ENCODE results near the gene ENTHD1.

The ENTHD1 gene

GRCh38 chr22:39814899-39815298 lies 78.7 kb downstream of the ENTHD1 start:
- TF ChIP-seq CTCF (IDR thresholded peaks at IDR 0.05; ENCODE audit: borderline replicate concordance, insufficient read depth, low read depth, low read length): no peak
- no peak overlapping the region for H3K4me3 ChIP-seq (ENCODE audit: low read depth, low read length)

- TF ChIP-seq CTCF (IDR thresholded peaks at IDR 0.05; ENCODE audit: borderline replicate concordance, insufficient read depth, low read depth, low read length): no peak
- no peak overlapping the region for H3K4me3 ChIP-seq (ENCODE audit: low read depth, low read length)
Measured at GRCh38 chr22:39809772-39810557, 83.6 kb downstream of the ENTHD1 start.

- peak; percentile 47; the same call in 1 of the 2 replicates for TF ChIP-seq CTCF (IDR thresholded peaks at IDR 0.05; ENCODE audit: borderline replicate concordance, insufficient read depth, low read depth, low read length)
- no peak overlapping the region for H3K4me3 ChIP-seq (ENCODE audit: low read depth, low read length)
Measured at GRCh38 chr22:39808081-39808480, 85.5 kb downstream of the ENTHD1 start.

- no peak overlapping the region for H3K4me3 ChIP-seq (ENCODE audit: low read depth, low read length)
- no peak for TF ChIP-seq CTCF (IDR thresholded peaks at IDR 0.05; ENCODE audit: borderline replicate concordance, insufficient read depth, low read depth, low read length)
Measured at GRCh38 chr22:39806109-39806508, 87.5 kb downstream of the ENTHD1 start.

GRCh38 chr22:39805117-39805516 lies 88.4 kb downstream of the ENTHD1 start:
- no peak for TF ChIP-seq CTCF (IDR thresholded peaks at IDR 0.05; ENCODE audit: borderline replicate concordance, insufficient read depth, low read depth, low read length)
- H3K4me3 ChIP-seq (ENCODE audit: low read depth, low read length): no peak overlapping the region

- TF ChIP-seq CTCF (IDR thresholded peaks at IDR 0.05; ENCODE audit: borderline replicate concordance, insufficient read depth, low read depth, low read length): no peak
- no peak overlapping the region for H3K4me3 ChIP-seq (ENCODE audit: low read depth, low read length)
Measured at GRCh38 chr22:39802682-39803081, 90.9 kb downstream of the ENTHD1 start.
